ENCODE measurements around the gene TEX48. TPM values are rescaled to one million over a fixed set of nuclear protein-coding genes. Genes with fewer than 3 reads are reported as not detected.

TEX48 gene
- total RNA-seq, 2 donors from 2014 or later: not detected

- DNase-seq (ENCODE audit: low spot score): peak; percentile 76
- H3K4me1 ChIP-seq: peaks cover 0 to 6% of the 10 kb centered on the region in 2 donors
- no peak overlapping the region for H3K27ac ChIP-seq
- no peak overlapping the region for H3K4me3 ChIP-seq
- no peaks in the 10 kb centered on the region for H3K9me3 ChIP-seq
- H3K27me3 ChIP-seq: no peaks in the 10 kb centered on the region
- TF ChIP-seq CTCF (IDR thresholded peaks at IDR 0.05): peak; percentile 78 to 95
- no peaks in the 10 kb centered on the region for H3K36me3 ChIP-seq
These were observed 28.3 kb downstream of the TEX48 start for GRCh38 chr9:114653556-114654159.

GRCh38 chr9:114652776-114653555, 29.0 kb downstream of the TEX48 start:
- Histone ChIP-seq H3K27me3 (no peaks in the 10 kb centered on the region), H3K9me3 (peaks cover 0 to under 1% of the 10 kb centered on the region in 2 donors), H3K4me3 (no peak overlapping the region), H3K36me3 (no peaks in the 10 kb centered on the region), H3K27ac (no peak overlapping the region), H3K4me1 (peaks cover 0 to 6% of the 10 kb centered on the region in 2 donors)
- TF ChIP-seq CTCF (IDR thresholded peaks at IDR 0.05): no peak
- DNase-seq (ENCODE audit: low spot score): no peak

GRCh38 chr9:114643896-114644295, 38.1 kb downstream of the TEX48 start:
- no peak for TF ChIP-seq CTCF (IDR thresholded peaks at IDR 0.05)
- Histone ChIP-seq H3K9me3 (peaks cover 0 to 7% of the 10 kb centered on the region in 2 donors), H3K27me3 (no peaks in the 10 kb centered on the region), H3K4me3 (no peak overlapping the region), H3K4me1 (no peaks in the 10 kb centered on the region), H3K36me3 (no peaks in the 10 kb centered on the region), H3K27ac (no peak overlapping the region)
- no peak for DNase-seq (ENCODE audit: low spot score)

GRCh38 chr9:114643001-114643400, 39.0 kb downstream of the TEX48 start:
- H3K27me3 ChIP-seq: no peaks in the 10 kb centered on the region
- peaks cover 0 to 7% of the 10 kb centered on the region in 2 donors for H3K9me3 ChIP-seq
- H3K4me1 ChIP-seq: no peaks in the 10 kb centered on the region
- no peak for TF ChIP-seq CTCF (IDR thresholded peaks at IDR 0.05)
- no peak overlapping the region for H3K4me3 ChIP-seq
- H3K36me3 ChIP-seq: no peaks in the 10 kb centered on the region
- DNase-seq (ENCODE audit: low spot score): no peak
- H3K27ac ChIP-seq: no peak overlapping the region

GRCh38 chr9:114641967-114642366, 40.0 kb downstream of the TEX48 start:
- no peaks in the 10 kb centered on the region for H3K27me3 ChIP-seq
- H3K9me3 ChIP-seq: no peaks in the 10 kb centered on the region
- H3K27ac ChIP-seq: no peak overlapping the region
- H3K36me3 ChIP-seq: no peaks in the 10 kb centered on the region
- no peak overlapping the region for H3K4me3 ChIP-seq
- H3K4me1 ChIP-seq: no peaks in the 10 kb centered on the region
- DNase-seq (ENCODE audit: low spot score): no peak
- no peak for TF ChIP-seq CTCF (IDR thresholded peaks at IDR 0.05)
